Panc1 (cell line): ENCODE data around the gene WNT9A. TPM values are rescaled to one million over a fixed set of nuclear protein-coding genes. Genes with fewer than 3 reads are reported as not detected.
A peak's percentile ranks its signal among the peaks of the same experiment; 100 is the strongest.

Source experiments
- ATAC-seq: fragments of 200-7000 bp; cut with Tn5 transposase; 2 replicates; pipeline ENCODE4 v1.9.1; 2020; ENCODE audit warnings: mild to moderate bottlenecking, moderate library complexity
- BruUV-seq: library from RNA; stranded (reverse); fragments of 400-500 nt; replicated peaks from 2 replicates; lab custom pipeline; 2021; lab: Mats Ljungman, UMichigan
- CTCF ChIA-PET: fragments of 300-600 bp; sonication (Branson Sonifier 250); formaldehyde crosslinking; loops from one replicate; lab custom pipeline; 2022; ENCODE audit warnings: antibody characterized with exemption; lab: Charles Lee
- POLR2A ChIA-PET: fragments of 300-600 bp; sonication (Branson Sonifier 250); formaldehyde crosslinking; loops from one replicate; lab custom pipeline; 2022; ENCODE audit warnings: antibody characterized with exemption; lab: Charles Lee
- DNase-seq: peaks from one replicate; pipeline ENCODE4 v3.0.0-alpha.2; 2010; ENCODE audit warnings: low read depth, low spot score
- H3K27ac ChIP-seq: 2 replicates; pipeline ENCODE4 v1.5.1; 2011; ENCODE audit warnings: mild to moderate bottlenecking, low read length, inconsistent platforms
- H3K27me3 ChIP-seq: fragments of 200-500 bp; sonication (Bioruptor generic); 2 replicates; pipeline ENCODE4 v1.6.0; 2014; ENCODE audit warnings: low read length, inconsistent platforms; ENCODE audit not compliant: control insufficient read depth, insufficient read depth
- H3K36me3 ChIP-seq: fragments of 200-500 bp; sonication (Bioruptor generic); 2 replicates; pipeline ENCODE4 v1.5.1; 2014; ENCODE audit warnings: inconsistent platforms, mild to moderate bottlenecking, low read length, moderate library complexity; ENCODE audit not compliant: control insufficient read depth, insufficient read depth
- H3K4me1 ChIP-seq: 2 replicates; pipeline ENCODE4 v1.5.1; 2011; ENCODE audit warnings: inconsistent platforms, mild to moderate bottlenecking, low read length, moderate library complexity; ENCODE audit not compliant: control insufficient read depth, insufficient read depth
- H3K4me3 ChIP-seq, 2 experiments: 2 replicates each; pipeline ENCODE4 v1.5.1; 2011 to 2012; ENCODE audit warnings: low read depth in 2 of 2, low read length in 2 of 2, mild to moderate bottlenecking in 2 of 2, inconsistent platforms in 1 of 2, moderate library complexity in 1 of 2
- H3K9me3 ChIP-seq: fragments of 200-500 bp; sonication (Bioruptor generic); 2 replicates; pipeline ENCODE4 v1.5.1; 2014; ENCODE audit warnings: low read depth, mild to moderate bottlenecking, inconsistent platforms, low read length, moderate library complexity; ENCODE audit not compliant: control insufficient read depth, insufficient read depth
- CTCF ChIP-seq: fragments of 450-650 bp; IDR thresholded peaks from 2 replicates; pipeline ENCODE4 v1.5.1; 2017; ENCODE audit warnings: mild to moderate bottlenecking
- POLR2AphosphoS5 ChIP-seq: IDR thresholded peaks from 2 replicates; pipeline ENCODE4 v1.6.1; 2012; ENCODE audit warnings: mild to moderate bottlenecking, low read depth, low read length, moderate library complexity
- SIN3A ChIP-seq: IDR thresholded peaks from 2 replicates; pipeline ENCODE4 v1.6.1; 2012; ENCODE audit warnings: low read depth, mild to moderate bottlenecking, low read length, moderate library complexity, borderline replicate concordance; ENCODE audit not compliant: insufficient read depth
- TCF7L2 ChIP-seq: IDR thresholded peaks from 2 replicates; pipeline ENCODE4 v1.6.1; 2011; ENCODE audit warnings: mild to moderate bottlenecking, low read depth, low read length, inconsistent platforms
- in situ Hi-C: cut with HindIII; loops from 2 replicates; pipeline ENCODE4 v1.10.0; 2016; ENCODE audit warnings: low sequenced_read_pairs, low pct_unique_long_range_greater_than_20kb
- intact Hi-C: fragments of 100-400 bp; cut with micrococcal nuclease; formaldehyde crosslinking; loops from one replicate; pipeline ENCODE4 v1.10.0; 2022; ENCODE audit not compliant: unreplicated experiment
- total RNA-seq: library from RNA; stranded (reverse); gene quantifications from one replicate; pipeline ENCODE4 v1.2.1, GENCODE V29; 2021; ENCODE audit not compliant: unreplicated experiment
- TF ChIP-seq, protein P1 (sequence below), 2 experiments: IDR thresholded peaks; 2 replicates each; pipeline ENCODE4 v1.6.1; 2011 to 2012; ENCODE audit warnings: low read depth in 2 of 2, control low read depth in 1 of 2, low read length in 1 of 2, mild to moderate bottlenecking in 1 of 2, moderate library complexity in 1 of 2; ENCODE audit not compliant: insufficient read depth in 1 of 2

The WNT9A gene
- total RNA-seq, 1 experiment from 2014 or later: 26.5 TPM

DNA sequence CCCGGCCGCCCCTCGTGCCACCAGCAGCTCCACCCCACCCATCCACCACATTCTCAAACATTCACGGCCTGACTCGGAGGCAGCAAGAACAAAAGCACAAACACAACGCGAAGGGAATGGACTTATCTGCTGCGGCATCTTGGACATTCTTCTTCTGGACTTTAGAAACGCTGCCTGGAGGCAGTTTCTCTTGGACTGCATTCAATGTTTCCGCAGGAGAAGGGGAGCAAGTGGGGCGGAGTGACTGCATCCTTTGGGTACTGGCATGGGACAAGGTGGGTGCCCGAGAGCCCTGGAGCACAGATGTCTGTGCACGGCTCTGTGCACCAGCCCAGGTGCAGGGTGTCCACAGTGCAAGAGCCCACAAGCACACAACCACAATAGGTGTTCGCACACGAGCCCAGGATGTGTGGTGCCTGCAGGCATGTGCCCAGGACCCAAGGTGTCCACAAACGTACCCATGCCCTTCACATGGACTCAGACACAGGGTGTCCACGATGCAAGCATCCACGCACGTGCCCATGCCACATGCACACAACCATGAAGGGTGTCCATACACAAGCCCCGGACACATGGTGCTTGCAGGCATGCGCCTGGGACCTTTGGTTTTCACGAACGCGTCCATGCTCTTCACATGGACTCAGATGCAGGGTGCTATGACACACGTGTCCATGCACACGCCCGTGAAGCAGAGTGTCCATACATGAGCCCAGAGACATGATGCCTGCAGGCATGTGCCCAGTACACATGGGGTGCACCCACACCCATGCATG, 53.6 kb downstream of the WNT9A start:
- POLR2A ChIA-PET: no interaction called here
- CTCF ChIA-PET: no interaction called here
- peaks cover 40% of the 10 kb centered on the region for H3K4me1 ChIP-seq
- TF ChIP-seq, protein P1, sequence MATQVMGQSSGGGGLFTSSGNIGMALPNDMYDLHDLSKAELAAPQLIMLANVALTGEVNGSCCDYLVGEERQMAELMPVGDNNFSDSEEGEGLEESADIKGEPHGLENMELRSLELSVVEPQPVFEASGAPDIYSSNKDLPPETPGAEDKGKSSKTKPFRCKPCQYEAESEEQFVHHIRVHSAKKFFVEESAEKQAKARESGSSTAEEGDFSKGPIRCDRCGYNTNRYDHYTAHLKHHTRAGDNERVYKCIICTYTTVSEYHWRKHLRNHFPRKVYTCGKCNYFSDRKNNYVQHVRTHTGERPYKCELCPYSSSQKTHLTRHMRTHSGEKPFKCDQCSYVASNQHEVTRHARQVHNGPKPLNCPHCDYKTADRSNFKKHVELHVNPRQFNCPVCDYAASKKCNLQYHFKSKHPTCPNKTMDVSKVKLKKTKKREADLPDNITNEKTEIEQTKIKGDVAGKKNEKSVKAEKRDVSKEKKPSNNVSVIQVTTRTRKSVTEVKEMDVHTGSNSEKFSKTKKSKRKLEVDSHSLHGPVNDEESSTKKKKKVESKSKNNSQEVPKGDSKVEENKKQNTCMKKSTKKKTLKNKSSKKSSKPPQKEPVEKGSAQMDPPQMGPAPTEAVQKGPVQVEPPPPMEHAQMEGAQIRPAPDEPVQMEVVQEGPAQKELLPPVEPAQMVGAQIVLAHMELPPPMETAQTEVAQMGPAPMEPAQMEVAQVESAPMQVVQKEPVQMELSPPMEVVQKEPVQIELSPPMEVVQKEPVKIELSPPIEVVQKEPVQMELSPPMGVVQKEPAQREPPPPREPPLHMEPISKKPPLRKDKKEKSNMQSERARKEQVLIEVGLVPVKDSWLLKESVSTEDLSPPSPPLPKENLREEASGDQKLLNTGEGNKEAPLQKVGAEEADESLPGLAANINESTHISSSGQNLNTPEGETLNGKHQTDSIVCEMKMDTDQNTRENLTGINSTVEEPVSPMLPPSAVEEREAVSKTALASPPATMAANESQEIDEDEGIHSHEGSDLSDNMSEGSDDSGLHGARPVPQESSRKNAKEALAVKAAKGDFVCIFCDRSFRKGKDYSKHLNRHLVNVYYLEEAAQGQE (IDR thresholded peaks at IDR 0.05; ENCODE audit: insufficient read depth in 1 of 2, low read depth in 2 of 2, low read length in 1 of 2): no peak
- TF ChIP-seq POLR2AphosphoS5: no peak
- TF ChIP-seq TCF7L2: no peak
- no peak for TF ChIP-seq CTCF
- no peak for TF ChIP-seq SIN3A
- H3K27me3 ChIP-seq: no peaks in the 10 kb centered on the region
- H3K36me3 ChIP-seq: no peaks in the 10 kb centered on the region
- H3K4me3 ChIP-seq: no peak overlapping the region
- BruUV-seq: no TSS peak
- ATAC-seq (no peak), DNase-seq (no peak)
- in situ Hi-C loops (no loop called here), intact Hi-C loops (no loop called here)
- no peak overlapping the region for H3K27ac ChIP-seq
- H3K9me3 ChIP-seq: no peaks in the 10 kb centered on the region

GRCh38 chr1:227893300-227893948, 54.3 kb downstream of the WNT9A start:
- peaks cover 40% of the 10 kb centered on the region for H3K4me1 ChIP-seq
- BruUV-seq: no TSS peak
- H3K4me3 ChIP-seq: no peak overlapping the region
- POLR2A ChIA-PET: no interaction called here
- peak overlapping the region; percentile 15; the same call in 1 of the 2 replicates for H3K27ac ChIP-seq
- no peak for TF ChIP-seq POLR2AphosphoS5
- TF ChIP-seq TCF7L2: no peak
- no peak for TF ChIP-seq CTCF
- no peak for TF ChIP-seq SIN3A
- TF ChIP-seq, protein P1 (IDR thresholded peaks at IDR 0.05; ENCODE audit: insufficient read depth in 1 of 2, low read depth in 2 of 2, low read length in 1 of 2): no peak
- no peaks in the 10 kb centered on the region for H3K36me3 ChIP-seq
- DNase-seq: no peak
- intact Hi-C loops (no loop called here), in situ Hi-C loops (no loop called here)
- CTCF ChIA-PET: no interaction called here
- no peaks in the 10 kb centered on the region for H3K27me3 ChIP-seq
- no peaks in the 10 kb centered on the region for H3K9me3 ChIP-seq
- no peak for ATAC-seq
